GM06990 (cell line): ENCODE measurements around the gene BICDL1.

Experiments used
- DNase-seq: peaks from one replicate; pipeline ENCODE4 v3.0.0-alpha.2; 2011; ENCODE audit not compliant: insufficient read length; ENCODE audit errors: extremely low read depth
- H3K27me3 ChIP-seq: replicated peaks from 2 replicates; pipeline ENCODE4 v1.6.0; 2011; ENCODE audit warnings: low read length; ENCODE audit not compliant: control insufficient read depth, insufficient read depth
- H3K36me3 ChIP-seq: 2 replicates; pipeline ENCODE4 v1.5.1; 2011; ENCODE audit warnings: low read length; ENCODE audit not compliant: control insufficient read depth, insufficient read depth
- H3K4me3 ChIP-seq: replicated peaks from 2 replicates; pipeline ENCODE4 v1.5.1; 2011; ENCODE audit warnings: low read depth, mild to moderate bottlenecking, control low read depth, low read length
- CTCF ChIP-seq: IDR thresholded peaks from 2 replicates; pipeline ENCODE4 v1.5.1; 2011; ENCODE audit warnings: low read length, control low read depth, mild to moderate bottlenecking, inconsistent platforms; ENCODE audit not compliant: insufficient read depth, poor library complexity, severe bottlenecking

Gene BICDL1

GRCh38 chr12:120066341-120066740, 77.3 kb downstream of the BICDL1 start:
- no peak for TF ChIP-seq CTCF
- no peak overlapping the region for H3K4me3 ChIP-seq
- H3K36me3 ChIP-seq: no peaks in the 10 kb centered on the region
- DNase-seq: no peak
- no peaks in the 10 kb centered on the region for H3K27me3 ChIP-seq

DNA sequence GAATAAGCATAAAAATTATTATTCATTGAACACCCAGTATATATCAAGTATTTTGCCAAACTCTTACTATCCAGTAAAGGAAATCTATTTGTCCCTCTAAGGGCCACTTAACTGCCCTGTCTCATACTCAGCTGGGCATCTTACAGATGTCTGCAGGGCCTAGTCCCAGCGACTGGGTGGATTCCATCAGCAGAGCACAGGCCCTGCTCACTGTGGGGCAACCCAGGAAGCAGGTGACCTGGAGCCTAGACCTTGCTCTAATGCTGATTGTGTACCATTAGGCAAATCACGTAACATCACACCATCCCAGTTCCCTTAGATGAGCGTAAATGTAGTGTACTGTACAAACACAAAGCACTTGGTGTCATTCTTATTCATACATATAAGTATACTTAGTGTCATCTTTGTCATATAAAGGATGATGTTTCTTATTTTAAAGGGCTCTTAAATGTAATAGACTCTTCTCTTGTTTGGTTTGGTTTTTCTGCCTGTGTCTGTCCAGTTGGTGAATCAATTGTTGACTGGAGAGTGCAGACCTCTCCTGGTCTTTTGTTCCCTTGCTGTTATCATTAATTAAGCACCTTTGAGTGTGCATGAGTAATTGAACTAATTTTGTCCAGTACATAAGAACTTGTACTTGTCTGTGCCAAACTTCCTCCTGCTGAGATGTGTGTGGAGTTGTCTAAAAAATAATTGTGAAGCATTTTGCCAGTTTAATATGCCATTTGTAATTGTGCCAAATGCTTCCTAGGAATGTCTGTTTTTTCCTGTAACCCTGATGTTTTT, 78.2 kb downstream of the BICDL1 start:
- Histone ChIP-seq H3K36me3 (no peaks in the 10 kb centered on the region), H3K27me3 (no peaks in the 10 kb centered on the region), H3K4me3 (no peak overlapping the region)
- TF ChIP-seq CTCF: no peak
- no peak for DNase-seq

- no peak for TF ChIP-seq CTCF
- Histone ChIP-seq H3K36me3 (no peaks in the 10 kb centered on the region), H3K27me3 (no peaks in the 10 kb centered on the region), H3K4me3 (no peak overlapping the region)
- DNase-seq: no peak
These were observed 78.9 kb downstream of the BICDL1 start for GRCh38 chr12:120067901-120068300.

DNA sequence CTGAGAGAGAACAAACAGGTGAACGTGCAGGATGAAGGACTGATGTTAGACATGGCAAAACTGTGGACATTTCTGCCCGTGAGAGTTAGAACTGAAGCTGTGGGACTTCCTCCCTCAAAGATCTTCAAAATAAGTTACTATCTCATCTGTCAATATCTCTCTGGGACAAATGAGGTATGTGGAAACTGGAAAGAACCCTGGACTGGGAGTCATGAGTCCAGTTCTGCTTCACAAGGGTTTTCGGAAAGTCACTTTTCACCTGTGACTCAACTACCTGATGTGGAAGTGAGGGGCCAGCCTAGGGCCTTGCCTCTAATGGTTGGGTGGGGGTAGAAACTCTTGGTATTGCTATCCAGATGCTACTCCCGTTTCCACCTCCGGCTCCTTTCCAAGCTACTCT, 80.2 kb downstream of the BICDL1 start:
- no peak for DNase-seq
- Histone ChIP-seq H3K36me3 (no peaks in the 10 kb centered on the region), H3K27me3 (no peaks in the 10 kb centered on the region), H3K4me3 (no peak overlapping the region)
- no peak for TF ChIP-seq CTCF

DNA sequence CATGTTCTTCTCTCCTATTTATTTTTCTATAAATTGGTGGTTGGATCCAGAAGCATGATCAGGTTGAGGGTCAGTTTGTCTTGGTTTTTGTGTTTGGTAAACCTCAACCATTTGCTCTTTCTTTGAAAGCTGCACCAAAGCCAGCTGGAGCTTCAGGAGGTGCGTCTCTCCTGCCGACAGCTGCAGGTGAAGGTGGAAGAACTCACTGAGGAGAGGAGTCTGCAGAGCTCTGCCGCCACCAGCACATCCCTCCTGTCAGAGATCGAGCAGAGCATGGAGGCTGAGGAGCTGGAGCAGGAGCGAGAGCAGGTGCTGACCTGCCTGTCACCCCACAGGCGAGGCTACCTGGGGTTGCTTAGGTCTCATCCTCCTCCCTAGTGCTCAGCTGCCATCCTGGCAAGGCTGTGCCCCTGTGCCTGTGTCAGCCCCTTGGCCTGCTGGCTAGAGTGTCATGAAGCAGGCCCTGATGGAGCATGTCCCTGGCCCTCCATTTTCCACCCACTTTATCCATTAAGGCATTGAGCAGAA, 82.5 kb downstream of the BICDL1 start:
- no peaks in the 10 kb centered on the region for H3K27me3 ChIP-seq
- no peak for TF ChIP-seq CTCF
- DNase-seq: no peak

More for the DNA sequence above, 82.5 kb downstream of the BICDL1 start:
- H3K36me3 ChIP-seq: no peaks in the 10 kb centered on the region
- H3K4me3 ChIP-seq: no peak overlapping the region
